Osteocyte (in vitro differentiated cells): ENCODE measurements around the gene EBF3. TPM values are rescaled to one million over a fixed set of nuclear protein-coding genes. Genes with fewer than 3 reads are reported as not detected.

Experiments used
- DNase-seq: peaks from one replicate; pipeline ENCODE4 v3.0.0; 2021; ENCODE audit warnings: mixed read lengths; ENCODE audit not compliant: unreplicated experiment; ENCODE audit errors: extremely low spot score
- H3K27ac Mint-ChIP-seq: one replicate; pipeline ENCODE4 v1.8.0; 2021; ENCODE audit warnings: mild to moderate bottlenecking, mixed read lengths; ENCODE audit not compliant: unreplicated experiment
- H3K27me3 Mint-ChIP-seq: one replicate; pipeline ENCODE4 v1.8.0; 2021; ENCODE audit warnings: mixed read lengths; ENCODE audit not compliant: unreplicated experiment
- H3K36me3 Mint-ChIP-seq: one replicate; pipeline ENCODE4 v1.8.0; 2021; ENCODE audit warnings: mixed read lengths; ENCODE audit not compliant: unreplicated experiment
- H3K4me1 Mint-ChIP-seq: one replicate; pipeline ENCODE4 v1.8.0; 2021; ENCODE audit warnings: mixed read lengths; ENCODE audit not compliant: unreplicated experiment
- H3K4me3 Mint-ChIP-seq: one replicate; pipeline ENCODE4 v1.8.0; 2021; ENCODE audit warnings: mild to moderate bottlenecking, moderate library complexity, mixed read lengths; ENCODE audit not compliant: unreplicated experiment
- H3K9me3 Mint-ChIP-seq: one replicate; pipeline ENCODE4 v1.8.0; 2021; ENCODE audit warnings: mixed read lengths; ENCODE audit not compliant: unreplicated experiment
- CTCF ChIP-seq: fragments of 200-600 bp; sonication (generic); IDR thresholded peaks from 2 replicates; pipeline ENCODE4 v1.5.0; 2021; ENCODE audit warnings: antibody characterized with exemption, mild to moderate bottlenecking, moderate library complexity
- total RNA-seq: library from RNA; stranded (reverse); gene quantifications from 2 replicates; pipeline ENCODE4 v1.2.1, GENCODE V29; 2021

The EBF3 gene
- total RNA-seq, 1 donor from 2014 or later: 0.59 TPM

GRCh38 chr10:129839285-129840195 lies 124.5 kb downstream of the EBF3 start:
- no peak overlapping the region for H3K27ac Mint-ChIP-seq
- H3K4me1 Mint-ChIP-seq: no peaks in the 10 kb centered on the region
- no peaks in the 10 kb centered on the region for H3K36me3 Mint-ChIP-seq
- H3K27me3 Mint-ChIP-seq: no peaks in the 10 kb centered on the region
- no peak overlapping the region for H3K4me3 Mint-ChIP-seq
- H3K9me3 Mint-ChIP-seq: no peaks in the 10 kb centered on the region
- DNase-seq: no peak
- TF ChIP-seq CTCF: no peak

DNA sequence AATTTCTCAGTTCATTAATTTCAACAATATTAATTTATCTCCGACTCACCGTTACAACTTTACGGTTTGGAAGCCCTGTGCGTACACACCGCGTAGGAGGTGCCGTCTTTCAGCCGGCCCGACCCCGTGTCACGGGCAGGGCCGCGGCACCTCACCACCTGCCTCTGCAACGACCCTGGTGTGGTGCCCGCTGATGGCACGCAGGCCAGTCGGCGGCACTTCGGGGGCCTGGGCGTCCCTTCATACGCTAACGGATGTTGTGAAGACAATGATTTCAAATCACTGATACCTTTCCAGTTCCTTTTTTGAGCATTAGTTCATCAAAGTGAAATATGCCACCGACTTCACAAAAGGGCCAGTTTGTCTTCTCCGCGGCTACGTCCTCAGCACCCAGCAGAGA lies 125.3 kb downstream of the EBF3 start:
- Mint-ChIP-seq H3K36me3 (no peaks in the 10 kb centered on the region), H3K4me1 (no peaks in the 10 kb centered on the region), H3K9me3 (no peaks in the 10 kb centered on the region), H3K27me3 (no peaks in the 10 kb centered on the region), H3K27ac (no peak overlapping the region), H3K4me3 (no peak overlapping the region)
- no peak for TF ChIP-seq CTCF
- no peak for DNase-seq

DNA sequence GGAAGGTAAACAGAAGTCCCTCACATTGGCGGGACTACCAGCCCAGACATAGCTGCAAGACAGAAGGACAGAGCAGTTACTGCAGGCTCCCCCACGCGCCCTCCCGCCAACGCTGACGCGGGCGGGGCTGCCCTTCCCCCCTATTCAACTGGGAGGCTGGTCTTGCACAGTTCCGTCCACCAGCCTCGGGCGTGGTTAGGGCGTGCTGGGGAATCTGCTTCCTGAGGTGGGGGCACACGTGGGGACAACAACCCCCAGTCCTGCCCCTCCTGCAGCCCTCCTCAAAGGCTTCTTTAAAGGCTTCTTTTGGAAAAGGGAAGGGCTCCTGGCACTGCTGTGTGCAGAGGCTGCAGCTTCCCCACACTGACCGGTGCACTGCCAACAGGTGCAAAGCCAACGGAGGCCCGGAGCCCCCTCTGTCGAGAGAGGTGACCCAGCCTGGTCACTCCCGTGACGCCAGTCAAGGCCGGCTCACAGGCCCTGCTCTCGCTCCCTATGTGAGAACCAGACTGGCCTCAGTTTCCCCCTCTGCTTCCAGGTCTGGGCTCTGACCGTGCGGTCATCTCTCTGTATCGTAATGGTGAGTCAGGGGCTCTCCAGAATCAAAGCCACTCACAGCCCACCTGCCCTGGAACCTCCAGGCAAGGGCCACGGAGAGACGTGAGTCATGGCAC lies 126.0 kb downstream of the EBF3 start:
- H3K4me3 Mint-ChIP-seq: no peak overlapping the region
- H3K4me1 Mint-ChIP-seq: no peaks in the 10 kb centered on the region
- DNase-seq: no peak
- H3K27me3 Mint-ChIP-seq: no peaks in the 10 kb centered on the region
- no peak overlapping the region for H3K27ac Mint-ChIP-seq
- H3K36me3 Mint-ChIP-seq: no peaks in the 10 kb centered on the region
- H3K9me3 Mint-ChIP-seq: no peaks in the 10 kb centered on the region
- TF ChIP-seq CTCF: no peak

DNA sequence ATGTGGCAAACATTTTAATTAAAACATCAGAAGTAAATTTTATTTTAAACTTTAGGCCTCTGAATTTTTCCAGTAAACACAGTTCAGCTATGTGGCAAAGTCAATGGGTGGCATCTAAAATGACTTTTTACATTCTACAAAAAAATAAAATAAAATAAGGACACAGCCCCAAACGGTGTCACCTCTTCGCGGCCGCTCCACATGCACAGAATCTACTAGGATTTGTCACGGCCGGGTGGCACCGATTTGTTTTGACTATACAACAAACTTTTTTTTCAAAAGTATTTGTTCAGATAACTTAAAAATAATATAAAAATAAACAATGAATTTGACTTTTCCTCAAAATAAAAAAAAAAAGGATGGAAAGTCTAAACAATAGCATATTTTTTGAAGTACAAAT lies 127.8 kb downstream of the EBF3 start:
- H3K36me3 Mint-ChIP-seq: no peaks in the 10 kb centered on the region

More for the DNA sequence above, 127.8 kb downstream of the EBF3 start:
- TF ChIP-seq CTCF: no peak
- no peak overlapping the region for H3K27ac Mint-ChIP-seq
- DNase-seq: no peak
- H3K4me3 Mint-ChIP-seq: no peak overlapping the region
- H3K9me3 Mint-ChIP-seq: no peaks in the 10 kb centered on the region
- H3K27me3 Mint-ChIP-seq: no peaks in the 10 kb centered on the region
- H3K4me1 Mint-ChIP-seq: no peaks in the 10 kb centered on the region
